ENCODE data around the gene NLGN2.

GRCh38 chr17:7432296-7432695 lies 24.7 kb downstream of the NLGN2 start:
- no peak for TF ChIP-seq EZH2 (IDR thresholded peaks at IDR 0.05; ENCODE audit: borderline replicate concordance)
- TF ChIP-seq, protein P1, sequence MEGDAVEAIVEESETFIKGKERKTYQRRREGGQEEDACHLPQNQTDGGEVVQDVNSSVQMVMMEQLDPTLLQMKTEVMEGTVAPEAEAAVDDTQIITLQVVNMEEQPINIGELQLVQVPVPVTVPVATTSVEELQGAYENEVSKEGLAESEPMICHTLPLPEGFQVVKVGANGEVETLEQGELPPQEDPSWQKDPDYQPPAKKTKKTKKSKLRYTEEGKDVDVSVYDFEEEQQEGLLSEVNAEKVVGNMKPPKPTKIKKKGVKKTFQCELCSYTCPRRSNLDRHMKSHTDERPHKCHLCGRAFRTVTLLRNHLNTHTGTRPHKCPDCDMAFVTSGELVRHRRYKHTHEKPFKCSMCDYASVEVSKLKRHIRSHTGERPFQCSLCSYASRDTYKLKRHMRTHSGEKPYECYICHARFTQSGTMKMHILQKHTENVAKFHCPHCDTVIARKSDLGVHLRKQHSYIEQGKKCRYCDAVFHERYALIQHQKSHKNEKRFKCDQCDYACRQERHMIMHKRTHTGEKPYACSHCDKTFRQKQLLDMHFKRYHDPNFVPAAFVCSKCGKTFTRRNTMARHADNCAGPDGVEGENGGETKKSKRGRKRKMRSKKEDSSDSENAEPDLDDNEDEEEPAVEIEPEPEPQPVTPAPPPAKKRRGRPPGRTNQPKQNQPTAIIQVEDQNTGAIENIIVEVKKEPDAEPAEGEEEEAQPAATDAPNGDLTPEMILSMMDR (IDR thresholded peaks at IDR 0.05; ENCODE audit: poor library complexity) = no peak
